K562 treated with DMSO at 1 percent for 12 hours (cell line): ENCODE data around the gene ZPR1. TPM values are rescaled to one million over a fixed set of nuclear protein-coding genes. Genes with fewer than 3 reads are reported as not detected.

ENCODE experiments used
- total RNA-seq: library from RNA; unstranded; fragments of 300-600 nt; gene quantifications from 2 replicates; pipeline ENCODE4 v1.2.3, GENCODE V29; 2022; ENCODE audit not compliant: insufficient read depth

Gene ZPR1, protein sequence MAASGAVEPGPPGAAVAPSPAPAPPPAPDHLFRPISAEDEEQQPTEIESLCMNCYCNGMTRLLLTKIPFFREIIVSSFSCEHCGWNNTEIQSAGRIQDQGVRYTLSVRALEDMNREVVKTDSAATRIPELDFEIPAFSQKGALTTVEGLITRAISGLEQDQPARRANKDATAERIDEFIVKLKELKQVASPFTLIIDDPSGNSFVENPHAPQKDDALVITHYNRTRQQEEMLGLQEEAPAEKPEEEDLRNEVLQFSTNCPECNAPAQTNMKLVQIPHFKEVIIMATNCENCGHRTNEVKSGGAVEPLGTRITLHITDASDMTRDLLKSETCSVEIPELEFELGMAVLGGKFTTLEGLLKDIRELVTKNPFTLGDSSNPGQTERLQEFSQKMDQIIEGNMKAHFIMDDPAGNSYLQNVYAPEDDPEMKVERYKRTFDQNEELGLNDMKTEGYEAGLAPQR
- 24.5 and 24.8 TPM in 2 replicates for total RNA-seq

DNA sequence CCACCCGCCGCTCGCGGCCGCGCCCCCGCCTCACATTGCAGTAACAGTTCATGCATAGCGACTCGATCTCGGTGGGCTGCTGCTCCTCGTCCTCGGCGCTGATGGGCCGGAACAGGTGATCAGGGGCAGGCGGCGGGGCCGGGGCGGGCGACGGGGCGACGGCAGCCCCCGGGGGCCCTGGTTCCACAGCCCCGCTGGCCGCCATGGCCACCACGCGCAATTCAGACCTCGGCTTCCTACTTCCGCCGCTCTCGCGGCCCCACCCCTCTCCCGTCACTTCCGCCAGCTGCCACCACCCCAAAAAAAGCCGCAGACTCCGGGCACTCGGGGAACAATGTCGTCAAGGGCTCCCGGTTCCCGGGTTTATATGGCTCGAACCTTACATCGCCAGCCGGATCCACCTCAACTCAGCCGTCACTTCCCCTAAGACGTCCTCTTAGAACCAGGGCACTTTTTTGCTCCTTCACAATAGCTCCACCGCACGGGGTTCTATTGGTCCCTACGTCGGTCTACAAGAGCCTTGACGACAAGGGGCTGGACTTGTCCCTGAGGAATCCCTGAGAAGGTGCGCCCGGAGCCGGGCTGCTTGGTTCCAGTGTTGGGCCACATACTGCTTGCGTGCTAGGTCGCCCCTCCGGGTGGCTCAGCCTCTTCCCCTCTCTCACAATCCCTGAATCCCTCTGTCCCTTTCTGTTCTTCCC, at the start of gene ZPR1:
TSS of gene ZPR1 (minus strand) at position 238 of the 701 bp plus-strand sequence. CDS start at position 205, 33 bp downstream.

GRCh38 chr11:116829525-116830183, 41.8 kb upstream of the ZPR1 start, which contains the start of gene APOC3:
Gene APOC3 (plus strand): TSS chr11:116829907. CDS start chr11:116830583, 676 bp downstream.

DNA sequence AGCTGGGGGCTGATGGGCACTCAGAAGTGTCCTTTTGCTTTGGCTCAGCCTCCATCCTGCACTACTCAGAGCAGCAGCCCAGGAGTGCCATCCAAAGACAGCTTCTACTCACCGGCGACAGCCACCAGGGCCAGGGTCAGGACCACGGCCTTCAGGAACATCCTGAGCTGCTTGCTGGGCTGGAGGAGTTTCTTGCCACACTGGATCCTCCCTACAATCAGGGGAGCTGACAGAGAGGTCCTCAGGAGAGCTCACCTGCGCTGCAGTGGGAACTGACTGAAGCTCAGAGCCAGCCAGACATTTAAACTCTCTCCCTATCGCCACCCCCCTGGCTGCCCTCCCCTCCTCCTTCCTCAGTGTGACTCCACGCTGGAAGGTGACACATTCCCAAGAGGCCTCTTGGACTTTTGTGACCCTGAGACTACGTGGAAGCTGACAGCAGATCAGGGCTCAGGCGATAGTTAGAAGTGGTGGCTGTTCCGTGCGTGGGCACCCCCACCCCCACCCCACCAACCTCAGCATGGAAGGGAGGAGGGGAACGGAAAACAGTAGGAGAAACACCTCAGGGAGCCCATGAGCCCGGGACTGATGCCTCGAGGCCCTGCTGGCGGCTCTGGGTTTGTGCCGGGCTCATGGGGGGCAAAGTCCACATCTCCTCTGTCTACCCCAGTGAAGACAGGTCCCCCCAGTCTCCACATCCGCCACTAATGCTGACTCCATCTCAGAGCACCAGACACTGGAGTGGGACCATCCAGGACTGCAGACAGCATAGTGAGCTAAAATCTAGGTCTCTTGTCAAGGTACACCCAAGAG, 35.4 kb upstream of the ZPR1 start, which contains the start of gene APOA4:
TSS of gene APOA4 (minus strand) at position 274 of the 813 bp plus-strand sequence. CDS start at position 161, 113 bp downstream.

DNA sequence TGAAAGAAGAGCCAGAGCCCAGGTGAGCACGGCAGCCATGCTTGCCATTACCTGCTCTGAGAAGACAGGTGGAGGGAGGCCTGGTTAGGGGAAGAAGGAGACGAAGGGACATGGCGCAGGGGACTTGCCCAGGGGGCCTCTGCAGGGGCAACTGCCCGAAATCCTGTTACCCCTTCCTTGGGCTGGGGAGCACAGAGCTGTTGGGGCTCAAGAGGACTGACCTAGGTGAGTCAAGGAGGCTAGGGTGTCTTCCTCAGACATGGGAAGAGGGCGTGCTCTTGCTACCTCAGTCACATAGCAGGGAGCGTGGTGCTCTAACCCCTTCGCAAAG, 4.0 kb upstream of the ZPR1 start, which contains the start of gene APOA5:
TSS of gene APOA5 (minus strand) at position 67 of the 331 bp plus-strand sequence. CDS start at position 48, 19 bp downstream.

GRCh38 chr11:116772443-116773202, 15.2 kb downstream of the ZPR1 start, which contains the start of gene BUD13:
Gene BUD13 (minus strand): TSS chr11:116772987. CDS start chr11:116772964, 23 bp downstream.

Other genes with a start within 250 kb of the ZPR1 start
- 13.7 and 21.4 TPM in 2 replicates for gene BUD13, start 15.0 kb downstream of the ZPR1 start, total RNA-seq
- not detected in 2 replicates for gene APOA5, start 3.9 kb upstream of the ZPR1 start, total RNA-seq
- gene APOA4, start 35.3 kb upstream of the ZPR1 start, total RNA-seq: not detected in 2 replicates
- gene APOC3, start 41.9 kb upstream of the ZPR1 start, total RNA-seq: not detected in 2 replicates
- gene APOA1, start 49.6 kb upstream of the ZPR1 start, total RNA-seq: not detected in 2 replicates